OCI-LY7 (cell line): ENCODE measurements around the gene PET100.

ENCODE experiments used
- EZH2phosphoT487 ChIP-seq: fragments of 200-600 bp; sonication (generic); IDR thresholded peaks from 2 replicates; pipeline ENCODE4 v1.6.1; 2018; ENCODE audit warnings: low read depth, borderline replicate concordance, mild to moderate bottlenecking, mixed run types, antibody characterized with exemption, low read length, moderate library complexity, mixed read lengths
- TF ChIP-seq, protein P1 (sequence below): fragments of 200-600 bp; sonication (generic); conservative IDR thresholded peaks from 2 replicates; pipeline ENCODE4 v1.5.1; 2014; ENCODE audit warnings: mild to moderate bottlenecking, antibody characterized with exemption, low read length, moderate library complexity, mixed read lengths

DNA sequence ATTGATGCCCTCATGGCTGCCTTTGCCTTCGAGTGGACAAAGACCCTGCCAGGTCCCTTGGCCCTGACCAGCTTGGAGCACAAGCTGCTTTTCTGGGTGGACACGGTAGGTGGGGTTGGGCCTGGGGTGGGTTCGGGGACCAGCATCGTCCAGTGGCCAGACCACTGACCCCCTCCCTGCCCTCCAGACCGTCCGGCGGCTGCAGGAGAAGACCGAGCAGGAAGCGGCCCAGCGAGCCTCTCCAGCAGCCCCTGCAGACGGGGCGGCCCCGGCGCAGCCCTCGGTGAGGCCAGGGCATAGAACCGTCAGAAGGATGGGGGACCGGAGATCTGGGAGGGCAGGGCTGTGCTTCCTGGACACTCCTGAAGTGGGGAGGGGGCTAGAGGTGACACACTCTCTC lies 23.3 kb upstream of the PET100 start:
- TF ChIP-seq, protein P1, sequence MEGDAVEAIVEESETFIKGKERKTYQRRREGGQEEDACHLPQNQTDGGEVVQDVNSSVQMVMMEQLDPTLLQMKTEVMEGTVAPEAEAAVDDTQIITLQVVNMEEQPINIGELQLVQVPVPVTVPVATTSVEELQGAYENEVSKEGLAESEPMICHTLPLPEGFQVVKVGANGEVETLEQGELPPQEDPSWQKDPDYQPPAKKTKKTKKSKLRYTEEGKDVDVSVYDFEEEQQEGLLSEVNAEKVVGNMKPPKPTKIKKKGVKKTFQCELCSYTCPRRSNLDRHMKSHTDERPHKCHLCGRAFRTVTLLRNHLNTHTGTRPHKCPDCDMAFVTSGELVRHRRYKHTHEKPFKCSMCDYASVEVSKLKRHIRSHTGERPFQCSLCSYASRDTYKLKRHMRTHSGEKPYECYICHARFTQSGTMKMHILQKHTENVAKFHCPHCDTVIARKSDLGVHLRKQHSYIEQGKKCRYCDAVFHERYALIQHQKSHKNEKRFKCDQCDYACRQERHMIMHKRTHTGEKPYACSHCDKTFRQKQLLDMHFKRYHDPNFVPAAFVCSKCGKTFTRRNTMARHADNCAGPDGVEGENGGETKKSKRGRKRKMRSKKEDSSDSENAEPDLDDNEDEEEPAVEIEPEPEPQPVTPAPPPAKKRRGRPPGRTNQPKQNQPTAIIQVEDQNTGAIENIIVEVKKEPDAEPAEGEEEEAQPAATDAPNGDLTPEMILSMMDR = no peak
- TF ChIP-seq EZH2phosphoT487 = no peak
